ENCODE results near the gene RRP15.

DNA sequence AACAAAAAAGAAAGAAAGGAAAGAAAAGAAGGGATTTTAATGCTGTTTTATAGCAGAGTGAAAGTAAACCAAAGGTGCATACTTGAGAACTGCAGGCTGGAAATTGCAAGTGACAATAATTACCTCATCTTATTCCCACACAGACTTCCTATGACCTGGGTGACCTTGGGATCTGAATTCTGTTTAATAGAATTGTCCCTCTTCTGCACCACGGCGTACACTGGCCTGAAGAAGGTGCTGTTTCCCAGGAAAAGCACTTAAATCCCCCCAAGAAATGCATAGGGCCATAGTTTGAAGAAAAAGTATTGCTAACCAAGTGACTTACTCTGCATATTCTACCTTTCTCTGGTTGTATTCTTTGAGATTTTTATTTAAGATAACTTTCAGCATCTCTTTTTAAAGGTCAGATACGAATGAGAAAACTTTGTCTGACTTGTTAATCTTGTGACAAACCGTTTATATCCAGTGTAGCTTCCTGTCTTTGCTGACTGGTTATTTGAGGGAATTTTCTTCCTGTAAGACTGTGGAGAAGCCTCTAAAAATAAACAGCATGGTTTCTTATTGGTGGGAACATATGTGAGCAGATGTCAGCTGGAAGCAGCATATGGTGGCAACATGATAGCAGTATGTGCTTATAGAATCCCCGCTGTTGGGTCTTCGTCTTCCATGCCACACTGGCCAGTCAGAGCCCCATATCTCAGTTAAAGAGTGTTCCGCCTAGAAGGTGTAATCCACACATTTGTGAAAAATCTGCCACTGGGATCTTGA lies 76.4 kb downstream of the RRP15 start:
- TF ChIP-seq POLR2AphosphoS5 (IDR thresholded peaks at IDR 0.05; ENCODE audit: low read depth, low read length) = no peak
- TF ChIP-seq POLR2A (IDR thresholded peaks at IDR 0.05; ENCODE audit: control extremely low read depth in 1 of 2, low read depth in 2 of 2, low read length in 2 of 2) = no peak
- no peak for TF ChIP-seq SIRT6 (IDR thresholded peaks at IDR 0.05; ENCODE audit: low read length)
- no peak for TF ChIP-seq KDM5A (IDR thresholded peaks at IDR 0.05; ENCODE audit: low read length)
- no peak for TF ChIP-seq FOSL1 (IDR thresholded peaks at IDR 0.05; ENCODE audit: insufficient read depth, low read depth, low read length)
- TF ChIP-seq, protein P1, sequence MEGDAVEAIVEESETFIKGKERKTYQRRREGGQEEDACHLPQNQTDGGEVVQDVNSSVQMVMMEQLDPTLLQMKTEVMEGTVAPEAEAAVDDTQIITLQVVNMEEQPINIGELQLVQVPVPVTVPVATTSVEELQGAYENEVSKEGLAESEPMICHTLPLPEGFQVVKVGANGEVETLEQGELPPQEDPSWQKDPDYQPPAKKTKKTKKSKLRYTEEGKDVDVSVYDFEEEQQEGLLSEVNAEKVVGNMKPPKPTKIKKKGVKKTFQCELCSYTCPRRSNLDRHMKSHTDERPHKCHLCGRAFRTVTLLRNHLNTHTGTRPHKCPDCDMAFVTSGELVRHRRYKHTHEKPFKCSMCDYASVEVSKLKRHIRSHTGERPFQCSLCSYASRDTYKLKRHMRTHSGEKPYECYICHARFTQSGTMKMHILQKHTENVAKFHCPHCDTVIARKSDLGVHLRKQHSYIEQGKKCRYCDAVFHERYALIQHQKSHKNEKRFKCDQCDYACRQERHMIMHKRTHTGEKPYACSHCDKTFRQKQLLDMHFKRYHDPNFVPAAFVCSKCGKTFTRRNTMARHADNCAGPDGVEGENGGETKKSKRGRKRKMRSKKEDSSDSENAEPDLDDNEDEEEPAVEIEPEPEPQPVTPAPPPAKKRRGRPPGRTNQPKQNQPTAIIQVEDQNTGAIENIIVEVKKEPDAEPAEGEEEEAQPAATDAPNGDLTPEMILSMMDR (IDR thresholded peaks at IDR 0.05; ENCODE audit: control extremely low read depth in 1 of 3, insufficient read depth in 1 of 3, low read depth in 1 of 3, low read length in 3 of 3) = peak; percentile 34 to 67 (median 61)
- TF ChIP-seq EGR1 (IDR thresholded peaks at IDR 0.05; ENCODE audit: borderline replicate concordance, low read depth, low read length) = no peak
- no peak for TF ChIP-seq EP300 (IDR thresholded peaks at IDR 0.05; ENCODE audit: borderline replicate concordance in 1 of 2, low read depth in 2 of 2, low read length in 2 of 2)
- TF ChIP-seq YY1 (IDR thresholded peaks at IDR 0.05; ENCODE audit: low read depth, low read length) = no peak
- peak; percentile 88 to 90 for TF ChIP-seq RAD21 (IDR thresholded peaks at IDR 0.05 in 1 of 2, conservative IDR thresholded peaks at IDR 0.05 in 1 of 2; ENCODE audit: low read depth in 2 of 2, low read length in 2 of 2)
- TF ChIP-seq ZNF274 (IDR thresholded peaks at IDR 0.05; ENCODE audit: borderline replicate concordance, extremely low read depth, low read length) = no peak
- TF ChIP-seq SP1 (IDR thresholded peaks at IDR 0.05; ENCODE audit: low read depth, low read length) = no peak
- TF ChIP-seq TAF1 (IDR thresholded peaks at IDR 0.05; ENCODE audit: low read depth, low read length) = no peak
- TF ChIP-seq RNF2 (IDR thresholded peaks at IDR 0.05; ENCODE audit: borderline replicate concordance, low read depth, low read length, missing control alignments, poor library complexity, severe bottlenecking) = no peak

All from H1 (cell line).